ENCODE results near the gene GNAL.

Gene GNAL

GRCh38 chr18:11775436-11776174, 86.5 kb downstream of the GNAL start:
- no peak for DNase-seq

GRCh38 chr18:11780042-11780441, 91.0 kb downstream of the GNAL start:
- no peak for DNase-seq

GRCh38 chr18:11783716-11784331, 94.8 kb downstream of the GNAL start:
- DNase-seq = no peak

GRCh38 chr18:11784674-11785304, 95.7 kb downstream of the GNAL start:
- DNase-seq = no peak

- no peak for DNase-seq
These were observed 96.5 kb downstream of the GNAL start for GRCh38 chr18:11785444-11786055.

GRCh38 chr18:11789716-11790510, 100.8 kb downstream of the GNAL start:
- no peak for DNase-seq

GRCh38 chr18:11791131-11791530, 102.1 kb downstream of the GNAL start:
- DNase-seq = no peak

- DNase-seq = no peak
These were observed 103.6 kb downstream of the GNAL start for GRCh38 chr18:11792632-11793031.

- DNase-seq = no peak
These were observed 105.1 kb downstream of the GNAL start for GRCh38 chr18:11794195-11794594.

- DNase-seq = no peak
These were observed 106.9 kb downstream of the GNAL start for GRCh38 chr18:11795916-11796315.

- no peak for DNase-seq
These were observed 109.2 kb downstream of the GNAL start for GRCh38 chr18:11798271-11798670.

- DNase-seq = no peak
These were observed 110.0 kb downstream of the GNAL start for GRCh38 chr18:11799066-11799465.

- DNase-seq = no peak
These were observed 111.7 kb downstream of the GNAL start for GRCh38 chr18:11800566-11801334.

- DNase-seq = no peak
These were observed 112.5 kb downstream of the GNAL start for GRCh38 chr18:11801573-11801972.

GRCh38 chr18:11802158-11802557, 113.1 kb downstream of the GNAL start:
- no peak for DNase-seq

GRCh38 chr18:11802586-11802985, 113.5 kb downstream of the GNAL start:
- no peak for DNase-seq

GRCh38 chr18:11807233-11807632, 118.2 kb downstream of the GNAL start:
- DNase-seq = no peak

- DNase-seq = no peak
These were observed 119.2 kb downstream of the GNAL start for GRCh38 chr18:11808001-11808855.

- DNase-seq = no peak
These were observed 120.8 kb downstream of the GNAL start for GRCh38 chr18:11809895-11810294.

- DNase-seq = no peak
These were observed 121.3 kb downstream of the GNAL start for GRCh38 chr18:11810379-11810778.

- DNase-seq = no peak
These were observed 121.9 kb downstream of the GNAL start for GRCh38 chr18:11811009-11811408.

Data from stimulated activated CD4-positive, alpha-beta T cell treated with anti-CD3 and anti-CD28 coated beads, Interleukin-2, amount 100 ng/mL, for 24 hours (primary cell).